Endothelial cell of umbilical vein (primary cell): ENCODE data around the gene M1AP. TPM values are rescaled to one million over a fixed set of nuclear protein-coding genes. Genes with fewer than 3 reads are reported as not detected.

Source experiments
- BruUV-seq: library from RNA; stranded (reverse); fragments of 400-500 nt; replicated peaks from 2 replicates; lab custom pipeline; 2021; lab: Mats Ljungman, UMichigan
- CTCF ChIA-PET: fragments of 300-600, 350-600 bp; sonication (Branson Sonifier 250); formaldehyde crosslinking; loops from one replicate; lab custom pipeline; 2021; ENCODE audit warnings: antibody characterized with exemption, inconsistent platforms; lab: Charles Lee
- POLR2A ChIA-PET: fragments of 300-600, 350-600 bp; sonication (Branson Sonifier 250); formaldehyde crosslinking; loops from one replicate; lab custom pipeline; 2021; ENCODE audit warnings: antibody characterized with exemption, inconsistent platforms; lab: Charles Lee
- DNase-seq: peaks from one replicate; pipeline ENCODE4 v3.0.0-alpha.2; 2011; ENCODE audit warnings: low read depth, low spot score
- FAIRE-seq: peaks from 2 replicates; lab custom pipeline; 2011; peaks lifted over from hg19 to GRCh38; lab: Jason Lieb, UNC
- H2AFZ ChIP-seq: 2 replicates; pipeline ENCODE4 v1.6.0; 2012; ENCODE audit warnings: low read depth, low read length, control low read depth, inconsistent platforms
- H3K27ac ChIP-seq: 2 replicates; pipeline ENCODE4 v1.5.1; 2011; ENCODE audit warnings: low read depth, mild to moderate bottlenecking, control low read depth, low read length, moderate library complexity; ENCODE audit not compliant: insufficient read depth
- H3K27me3 ChIP-seq, 2 experiments: 2 replicates each; pipeline versions ENCODE4 v1.6.0 to v1.6.1; 2011; ENCODE audit warnings: low read length in 2 of 2, mixed read lengths in 1 of 2; ENCODE audit not compliant: control insufficient read depth in 2 of 2, insufficient read depth in 2 of 2
- H3K36me3 ChIP-seq, 2 experiments: 2 replicates in 1 of 2; 3 replicates in 1 of 2; pipeline ENCODE4 v1.5.1; 2011; ENCODE audit warnings: low read length in 2 of 2, mild to moderate bottlenecking in 1 of 2, moderate library complexity in 1 of 2; ENCODE audit not compliant: control insufficient read depth in 2 of 2, insufficient read depth in 2 of 2; ENCODE audit errors: extremely low read depth in 1 of 2
- H3K4me1 ChIP-seq: 3 replicates; pipeline ENCODE4 v1.5.1; 2011; ENCODE audit warnings: mild to moderate bottlenecking, low read length; ENCODE audit not compliant: control insufficient read depth, insufficient read depth; ENCODE audit errors: extremely low read depth
- H3K4me2 ChIP-seq: 2 replicates; pipeline ENCODE4 v1.6.1; 2011; ENCODE audit warnings: low read length, control low read depth, mixed read lengths; ENCODE audit not compliant: insufficient read depth
- H3K4me3 ChIP-seq, 3 experiments: fragments of 200-600 bp in 1 of 3; sonication (generic), shearing (Covaris generic) in 1 of 3; replicated peaks in 1 of 3; 2 replicates each; pipeline ENCODE4 v1.5.1; 2011 to 2016; ENCODE audit warnings: control low read depth in 3 of 3, low read length in 3 of 3, mild to moderate bottlenecking in 2 of 3, inconsistent platforms in 1 of 3, low read depth in 1 of 3, moderate library complexity in 1 of 3; ENCODE audit not compliant: insufficient read depth in 1 of 3
- H3K79me2 ChIP-seq: 2 replicates; pipeline ENCODE4 v1.6.0; 2012; ENCODE audit warnings: low read length, inconsistent platforms; ENCODE audit not compliant: control insufficient read depth, insufficient read depth
- H3K9ac ChIP-seq: replicated peaks from 2 replicates; pipeline ENCODE3; 2011; ENCODE audit warnings: low read length, control low read depth; ENCODE audit not compliant: insufficient read depth; ENCODE audit errors: extremely low read depth
- H3K9me1 ChIP-seq: replicated peaks from 3 replicates; pipeline ENCODE4 v1.6.0; 2011; ENCODE audit warnings: mild to moderate bottlenecking, low read length; ENCODE audit not compliant: control insufficient read depth, insufficient read depth; ENCODE audit errors: extremely low read depth
- H3K9me3 ChIP-seq: replicated peaks from 2 replicates; pipeline ENCODE4 v1.5.1; 2012; ENCODE audit warnings: low read length, inconsistent platforms; ENCODE audit not compliant: control insufficient read depth, insufficient read depth
- H4K20me1 ChIP-seq: replicated peaks from 2 replicates; pipeline ENCODE3; 2011; ENCODE audit warnings: mild to moderate bottlenecking, low read length; ENCODE audit not compliant: control insufficient read depth, insufficient read depth; ENCODE audit errors: extremely low read depth
- EZH2 ChIP-seq: IDR thresholded peaks from 2 replicates; pipeline ENCODE4 v1.6.1; 2012; ENCODE audit warnings: borderline replicate concordance, low read depth, mild to moderate bottlenecking, moderate library complexity, low read length, inconsistent platforms; ENCODE audit not compliant: severe bottlenecking
- FOS ChIP-seq: IDR thresholded peaks from 2 replicates; pipeline ENCODE4 v1.6.1; 2011; ENCODE audit warnings: mild to moderate bottlenecking, low read length, moderate library complexity, borderline replicate concordance; ENCODE audit not compliant: insufficient read depth
- GATA2 ChIP-seq: IDR thresholded peaks from 2 replicates; pipeline ENCODE4 v1.7.0; 2011; ENCODE audit warnings: low read depth, mild to moderate bottlenecking, moderate library complexity, mixed read lengths, low read length; ENCODE audit not compliant: insufficient read length, insufficient read depth
- JUN ChIP-seq: IDR thresholded peaks from 2 replicates; pipeline ENCODE4 v1.6.1; 2011; ENCODE audit warnings: borderline replicate concordance, low read depth; ENCODE audit not compliant: insufficient read length, insufficient read depth
- MAX ChIP-seq: IDR thresholded peaks from 2 replicates; pipeline ENCODE4 v1.6.1; 2011; ENCODE audit not compliant: insufficient read depth, insufficient read length
- MYC ChIP-seq: IDR thresholded peaks from one replicate; pipeline ENCODE4 v1.6.1; 2011; ENCODE audit warnings: mild to moderate bottlenecking, low read depth, low read length
- POLR2A ChIP-seq: IDR thresholded peaks from 2 replicates; pipeline ENCODE4 v1.6.1; 2012; ENCODE audit warnings: low read depth, mild to moderate bottlenecking, control low read depth, low read length
- POLR2AphosphoS5 ChIP-seq: IDR thresholded peaks from 2 replicates; pipeline ENCODE4 v1.6.1; 2012; ENCODE audit warnings: low read depth, mild to moderate bottlenecking, control low read depth, low read length, moderate library complexity; ENCODE audit not compliant: insufficient read depth
- dilution Hi-C: fragments of 300-500 bp; cut with MboI; formaldehyde crosslinking; loops from one replicate; pipeline ENCODE4 v1.15.0; 2019; ENCODE audit warnings: low sequenced_read_pairs; ENCODE audit not compliant: extremely low pct_ligation_motif_present
- intact Hi-C: fragments of 100-400 bp; cut with micrococcal nuclease; formaldehyde crosslinking; loops from one replicate; pipeline ENCODE4 v1.10.0; 2022
- polyA plus RNA-seq, 4 experiments: library from polyadenylated mRNA; depleted of rRNA in 3 of 4; stranded (reverse) in 3 of 4; unstranded in 1 of 4; fragments of >200 nt; gene quantifications; 2 replicates each; pipeline versions ENCODE4 v1.2.1 to v1.2.3, GENCODE V29; 2011 to 2012; ENCODE audit warnings: missing spikeins in 1 of 4
- total RNA-seq: library from RNA; stranded (reverse); gene quantifications from 2 replicates; pipeline ENCODE4 v1.2.3, GENCODE V29; 2021
- TF ChIP-seq, protein P1 (sequence below), 2 donors: IDR thresholded peaks; 1 replicate in 1 of 2; 2 replicates in 1 of 2; pipeline ENCODE4 v1.5.1; 2011; ENCODE audit warnings: low read length in 2 of 2, mild to moderate bottlenecking in 2 of 2, moderate library complexity in 2 of 2, control low read depth in 1 of 2, inconsistent platforms in 1 of 2, low read depth in 1 of 2; ENCODE audit not compliant: insufficient read depth in 1 of 2; ENCODE audit errors: extremely low read depth in 1 of 2

The M1AP gene
- total and polyA plus RNA-seq, 2 donors (not counting 3 experiments of a cell fraction or from before 2014, with no cell fraction given), result 0.04 TPM; not detected in 1

- Histone ChIP-seq H3K79me2 (no peaks in the 10 kb centered on the region), H3K9ac (no peak overlapping the region), H3K9me1 (no peaks in the 10 kb centered on the region), H3K27ac (no peak overlapping the region), H4K20me1 (no peaks in the 10 kb centered on the region), H3K9me3 (no peaks in the 10 kb centered on the region), H2AFZ (no peak overlapping the region), H3K27me3 (peaks cover 5 to 18% of the 10 kb centered on the region in 2 experiments), H3K4me3 (no peak overlapping the region), H3K36me3 (no peaks in the 10 kb centered on the region), H3K4me2 (no peak overlapping the region), H3K4me1 (no peaks in the 10 kb centered on the region)
- DNase-seq, result no peak
- CTCF ChIA-PET, result no interaction called here
- TF ChIP-seq EZH2 (no peak), POLR2A (no peak), JUN (no peak), MAX (no peak), MYC (no peak), FOS (no peak), GATA2 (no peak), POLR2AphosphoS5 (no peak)
- TF ChIP-seq, protein P1, sequence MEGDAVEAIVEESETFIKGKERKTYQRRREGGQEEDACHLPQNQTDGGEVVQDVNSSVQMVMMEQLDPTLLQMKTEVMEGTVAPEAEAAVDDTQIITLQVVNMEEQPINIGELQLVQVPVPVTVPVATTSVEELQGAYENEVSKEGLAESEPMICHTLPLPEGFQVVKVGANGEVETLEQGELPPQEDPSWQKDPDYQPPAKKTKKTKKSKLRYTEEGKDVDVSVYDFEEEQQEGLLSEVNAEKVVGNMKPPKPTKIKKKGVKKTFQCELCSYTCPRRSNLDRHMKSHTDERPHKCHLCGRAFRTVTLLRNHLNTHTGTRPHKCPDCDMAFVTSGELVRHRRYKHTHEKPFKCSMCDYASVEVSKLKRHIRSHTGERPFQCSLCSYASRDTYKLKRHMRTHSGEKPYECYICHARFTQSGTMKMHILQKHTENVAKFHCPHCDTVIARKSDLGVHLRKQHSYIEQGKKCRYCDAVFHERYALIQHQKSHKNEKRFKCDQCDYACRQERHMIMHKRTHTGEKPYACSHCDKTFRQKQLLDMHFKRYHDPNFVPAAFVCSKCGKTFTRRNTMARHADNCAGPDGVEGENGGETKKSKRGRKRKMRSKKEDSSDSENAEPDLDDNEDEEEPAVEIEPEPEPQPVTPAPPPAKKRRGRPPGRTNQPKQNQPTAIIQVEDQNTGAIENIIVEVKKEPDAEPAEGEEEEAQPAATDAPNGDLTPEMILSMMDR (IDR thresholded peaks at IDR 0.05; ENCODE audit: extremely low read depth in 1 of 2, insufficient read depth in 1 of 2, low read depth in 1 of 2, low read length in 2 of 2), result no peak
- POLR2A ChIA-PET, result no interaction called here
- dilution Hi-C loops, result no loop called here
- intact Hi-C loops, result no loop called here
- no peak for FAIRE-seq
- no TSS peak for BruUV-seq
These were observed 8.6 kb downstream of the M1AP start for GRCh38 chr2:74639550-74639949.
